ENCODE data around the gene CCDC70. TPM values are rescaled to one million over a fixed set of nuclear protein-coding genes. Genes with fewer than 3 reads are reported as not detected.
"Not testable (repeated sequence)": the region's sequence is repeated elsewhere in the genome, so short reads cannot be mapped to it uniquely, and the experiment has no call there.

Gene CCDC70
- total RNA-seq, 1 experiment from 2014 or later = not detected

DNA sequence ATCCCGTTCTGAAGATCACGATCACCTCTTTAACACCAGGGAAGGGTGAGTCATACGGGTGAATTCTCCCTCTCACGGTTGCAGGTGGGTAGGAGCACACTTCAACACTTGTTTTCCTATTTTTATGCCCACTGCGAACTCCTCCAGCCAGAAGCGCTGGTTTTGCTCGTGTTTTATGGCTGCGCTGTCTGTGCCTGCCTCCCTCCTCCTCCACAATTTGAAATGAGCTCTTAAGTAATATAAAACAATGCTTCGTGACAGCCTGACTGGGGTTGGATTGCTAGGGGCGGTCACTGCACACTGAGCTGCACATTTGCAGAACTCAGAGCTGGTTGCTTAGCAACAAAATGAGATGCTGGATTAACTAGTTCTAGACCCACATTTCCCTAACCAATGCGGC is 12.9 kb downstream of the CCDC70 start:
- Histone ChIP-seq H3K4me3 (no peak overlapping the region), H3K9me3 (no peaks in the 10 kb centered on the region), H3K27me3 (no peaks in the 10 kb centered on the region), H3K36me3 (no peaks in the 10 kb centered on the region)
- no peak for DNase-seq

DNA sequence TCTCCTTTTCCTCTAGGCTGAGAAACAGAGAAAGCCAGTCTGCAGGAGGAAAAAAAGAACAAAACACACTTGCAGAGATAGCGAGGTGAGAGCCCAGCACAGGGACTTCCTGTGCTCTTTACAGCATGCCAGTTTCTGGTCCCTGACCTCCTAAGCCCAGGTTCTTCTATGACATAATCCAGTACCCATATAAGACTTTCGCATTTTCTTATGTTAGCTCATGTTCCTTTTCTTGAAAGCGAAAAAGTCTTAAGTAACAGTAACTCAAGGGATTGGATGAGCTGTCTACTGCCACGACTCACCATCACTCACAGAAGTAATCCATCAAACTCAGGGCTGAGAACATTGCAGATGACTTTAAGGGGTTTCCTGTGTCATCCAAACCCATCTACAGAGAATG is 17.4 kb downstream of the CCDC70 start:
- no peaks in the 10 kb centered on the region for H3K36me3 ChIP-seq
- no peaks in the 10 kb centered on the region for H3K9me3 ChIP-seq

DNA sequence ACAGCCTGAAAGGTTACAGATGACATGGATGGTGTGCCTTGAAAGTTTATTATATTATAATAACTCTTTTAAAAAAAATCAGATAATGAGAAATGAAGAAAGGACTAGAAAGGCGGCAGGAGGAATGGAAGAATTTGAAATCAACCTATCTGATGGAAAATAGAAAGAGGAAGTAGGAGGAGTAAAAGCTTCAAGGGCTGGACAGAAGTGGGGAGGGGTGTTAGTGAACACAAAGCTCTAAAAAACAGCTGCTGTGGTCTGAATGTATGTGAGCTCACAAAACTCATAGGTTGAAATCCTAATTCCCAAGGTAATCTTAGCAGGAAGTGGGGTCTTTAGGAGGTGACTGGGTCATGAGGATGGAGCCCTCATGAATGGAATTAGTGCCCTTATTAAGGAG is 19.5 kb downstream of the CCDC70 start:
- Histone ChIP-seq H3K9me3 (no peaks in the 10 kb centered on the region), H3K36me3 (no peaks in the 10 kb centered on the region), H3K4me3 (no peak overlapping the region), H3K27me3 (no peaks in the 10 kb centered on the region)
- no peak for DNase-seq

More for the DNA sequence above, 17.4 kb downstream of the CCDC70 start:
- no peak for DNase-seq
- Histone ChIP-seq H3K4me3 (no peak overlapping the region), H3K27me3 (no peaks in the 10 kb centered on the region)

DNA sequence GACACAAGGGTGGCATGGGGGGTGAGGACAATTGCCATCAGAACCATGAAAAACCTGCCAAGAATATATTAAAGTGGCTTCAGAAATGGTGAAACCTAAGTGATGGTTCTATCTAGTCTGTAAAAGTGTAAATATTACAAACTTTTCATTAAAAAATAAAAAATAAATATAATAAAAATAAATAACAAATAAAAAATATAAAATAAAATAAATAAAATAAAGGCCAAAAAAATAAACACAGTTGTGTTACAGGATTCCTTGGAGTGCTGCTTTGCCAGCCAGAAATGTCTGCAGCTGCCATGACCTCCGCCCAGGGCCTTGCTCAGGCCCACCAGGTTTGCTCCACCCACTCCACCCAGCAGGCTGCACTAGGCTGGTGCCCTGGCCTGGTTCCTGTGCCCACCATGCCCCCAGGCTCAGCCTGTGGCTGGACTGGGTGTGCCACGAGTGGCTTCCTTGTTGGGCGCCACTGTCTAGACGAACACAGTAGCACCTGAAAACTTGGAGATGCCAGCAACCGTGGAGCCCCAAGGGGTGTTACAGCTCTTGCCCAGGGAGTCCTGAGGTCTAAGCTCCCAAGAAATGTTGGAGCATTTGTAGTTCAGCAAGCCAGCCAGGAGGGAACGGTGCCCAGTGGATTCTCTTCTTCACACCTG is 20.9 kb downstream of the CCDC70 start:
- Histone ChIP-seq H3K9me3 (no peaks in the 10 kb centered on the region), H3K36me3 (no peaks in the 10 kb centered on the region), H3K4me3 (no peak overlapping the region), H3K27me3 (no peaks in the 10 kb centered on the region)
- DNase-seq = no peak

DNA sequence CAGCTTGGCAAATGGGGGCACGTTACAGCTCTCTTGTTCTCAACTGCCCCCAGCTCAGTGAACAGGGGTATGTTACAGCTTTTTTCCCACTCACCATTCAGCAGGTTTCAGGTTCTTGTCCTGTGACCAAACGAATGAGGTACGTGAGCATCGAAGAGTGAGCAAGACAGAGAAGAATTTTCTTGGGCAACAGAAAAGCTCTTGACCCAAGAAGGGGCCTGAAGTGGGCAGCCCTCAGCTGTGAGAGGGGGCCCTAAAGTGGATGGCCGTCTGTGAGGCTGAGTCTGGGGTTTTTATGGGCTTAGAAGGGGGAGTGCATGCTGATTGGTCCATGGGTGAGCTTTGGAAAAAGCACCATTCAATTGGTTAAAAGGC is 21.4 kb downstream of the CCDC70 start:
- H3K4me3 ChIP-seq = no peak overlapping the region
- DNase-seq = no peak
- no peaks in the 10 kb centered on the region for H3K36me3 ChIP-seq

DNA sequence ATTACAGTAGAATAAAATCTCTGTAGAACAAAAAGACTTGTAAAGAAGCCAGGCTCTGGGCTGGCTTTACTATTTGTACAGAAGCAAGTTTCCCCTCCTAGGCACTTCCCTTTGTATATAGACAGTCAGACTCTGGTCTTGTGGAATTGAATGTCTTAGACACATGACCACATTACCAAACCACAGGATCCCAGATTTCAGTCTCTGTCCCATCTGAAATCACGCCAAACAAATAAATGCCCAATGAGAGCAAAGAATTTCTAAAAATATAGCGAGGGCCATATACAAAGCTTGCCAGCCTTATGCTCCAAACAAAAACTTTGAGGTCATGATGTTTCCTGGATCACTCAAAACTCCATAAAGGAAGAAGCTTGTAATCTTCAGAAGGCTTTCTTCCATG is 23.9 kb downstream of the CCDC70 start:
- no peak overlapping the region for H3K4me3 ChIP-seq
- H3K36me3 ChIP-seq = no peaks in the 10 kb centered on the region
- DNase-seq = no peak
- no peaks in the 10 kb centered on the region for H3K9me3 ChIP-seq
- no peaks in the 10 kb centered on the region for H3K27me3 ChIP-seq

More for the DNA sequence above, 21.4 kb downstream of the CCDC70 start:
- Histone ChIP-seq H3K27me3 (no peaks in the 10 kb centered on the region), H3K9me3 (no peaks in the 10 kb centered on the region)

DNA sequence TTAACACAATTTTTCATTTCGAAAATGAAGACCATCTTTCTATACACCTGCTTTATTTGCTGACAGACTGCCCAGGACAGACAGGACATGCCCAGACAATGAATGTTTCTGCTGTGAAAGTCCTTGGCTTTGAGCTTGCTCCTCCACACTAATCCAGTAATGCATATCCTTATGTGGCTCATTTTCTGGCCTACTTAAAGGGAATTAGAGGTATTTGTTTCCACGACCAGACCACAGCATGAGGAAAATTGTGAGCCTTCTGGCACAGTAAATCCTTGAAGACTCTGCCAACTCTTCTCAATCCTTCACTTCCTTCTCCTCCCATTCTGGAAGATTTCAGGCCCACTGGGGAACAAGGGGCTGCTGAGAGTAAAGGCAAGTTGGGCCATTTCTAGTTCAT is 25.7 kb downstream of the CCDC70 start:
- no peaks in the 10 kb centered on the region for H3K9me3 ChIP-seq
- H3K36me3 ChIP-seq = no peaks in the 10 kb centered on the region
- no peak for DNase-seq
- H3K27me3 ChIP-seq = no peaks in the 10 kb centered on the region
- no peak overlapping the region for H3K4me3 ChIP-seq

DNA sequence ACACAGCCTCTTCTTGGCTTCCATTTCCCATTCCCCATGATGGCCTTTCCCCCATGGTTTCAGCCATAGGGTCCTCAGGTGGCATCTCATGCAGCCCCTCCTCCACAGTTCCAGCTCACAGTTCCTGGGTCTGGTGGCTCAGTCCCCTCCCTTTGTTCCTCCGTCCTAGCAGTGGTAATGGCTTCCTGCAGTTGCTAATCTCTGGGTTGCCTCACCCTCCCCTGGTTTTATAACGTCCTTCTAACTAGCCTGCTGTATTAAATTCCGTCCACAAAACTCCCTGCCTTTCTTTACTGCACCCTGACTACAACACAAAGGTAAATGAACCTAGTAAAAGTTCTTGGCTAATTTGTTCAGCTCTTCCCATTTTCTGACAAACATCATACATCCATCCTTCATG is 30.9 kb downstream of the CCDC70 start:
- Histone ChIP-seq H3K9me3 (no peaks in the 10 kb centered on the region), H3K27me3 (no peaks in the 10 kb centered on the region), H3K36me3 (no peaks in the 10 kb centered on the region), H3K4me3 (no peak overlapping the region)
- no peak for DNase-seq

DNA sequence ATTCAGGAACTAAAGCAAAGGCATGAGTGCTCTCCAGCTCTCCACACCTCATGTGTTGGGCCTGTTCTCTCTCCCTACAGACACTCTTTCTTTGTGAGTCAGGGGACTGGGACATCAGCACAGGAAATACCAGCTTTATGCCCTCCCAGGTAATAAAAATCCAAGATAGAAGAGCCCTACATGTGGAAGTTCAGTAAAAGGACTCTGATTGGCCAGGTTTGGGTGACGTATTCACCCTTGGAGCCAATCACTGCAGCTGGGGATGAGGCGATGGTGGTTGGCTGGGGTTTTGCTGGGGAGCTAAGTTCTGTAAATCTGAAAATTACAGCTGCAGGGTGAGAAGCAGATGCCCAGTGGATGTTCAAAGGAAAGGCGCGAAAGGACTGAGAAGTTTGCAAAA is 32.5 kb downstream of the CCDC70 start:
- H3K36me3 ChIP-seq = no peaks in the 10 kb centered on the region
- H3K27me3 ChIP-seq = no peaks in the 10 kb centered on the region
- DNase-seq = no peak
- H3K4me3 ChIP-seq = no peak overlapping the region
- H3K9me3 ChIP-seq = no peaks in the 10 kb centered on the region

DNA sequence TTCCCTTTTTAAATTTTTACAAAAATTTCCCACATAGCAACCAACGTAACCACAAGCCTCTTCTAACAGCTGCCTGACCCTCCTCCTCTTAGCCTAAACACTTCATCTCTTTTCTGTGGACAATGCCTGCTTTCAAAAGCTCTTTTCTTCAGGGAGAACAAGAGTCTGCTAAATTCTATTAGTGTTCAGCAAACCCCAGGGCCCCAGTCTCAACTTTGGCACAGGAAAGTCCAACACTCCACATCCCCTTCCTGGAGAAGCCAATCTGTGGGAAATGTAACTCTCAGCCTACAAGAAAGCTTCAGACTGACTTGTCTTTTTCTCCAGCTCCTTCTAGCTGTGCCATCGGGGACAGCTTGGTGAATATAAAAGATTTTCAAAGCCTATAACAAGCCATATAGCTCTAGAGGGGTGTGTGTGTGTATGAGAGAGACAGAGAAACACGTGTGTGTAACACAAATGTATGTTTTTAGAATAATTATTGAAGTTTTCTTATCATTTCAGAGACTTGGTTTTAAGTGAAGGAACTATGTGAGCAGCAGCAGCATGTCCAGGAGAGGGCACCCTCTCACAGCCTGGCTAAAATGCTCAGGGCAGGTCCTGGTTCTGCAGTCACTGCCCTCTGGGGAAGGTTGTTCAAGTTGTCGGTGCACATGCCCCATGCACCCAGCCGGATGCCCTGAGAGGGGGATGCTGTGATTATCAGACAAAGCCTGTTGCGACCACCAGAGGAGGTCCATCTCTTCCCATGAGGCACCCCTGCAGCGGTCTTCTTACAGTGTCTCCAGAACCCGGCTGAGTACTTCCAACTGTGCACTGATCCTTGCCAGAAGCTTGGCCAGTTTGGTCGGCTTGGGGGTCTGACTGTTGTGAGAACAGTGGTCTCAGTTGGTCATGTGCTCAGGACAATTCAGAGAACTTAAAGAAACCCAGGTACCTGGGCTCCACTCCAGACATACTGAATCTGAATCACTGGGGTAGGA is 34.4 kb downstream of the CCDC70 start:
- Histone ChIP-seq H3K27me3 (peaks cover 6% of the 10 kb centered on the region; the same call in 1 of the 2 replicates), H3K4me3 (no peak overlapping the region), H3K9me3 (no peaks in the 10 kb centered on the region), H3K36me3 (no peaks in the 10 kb centered on the region)
- peak; percentile 42 for DNase-seq

DNA sequence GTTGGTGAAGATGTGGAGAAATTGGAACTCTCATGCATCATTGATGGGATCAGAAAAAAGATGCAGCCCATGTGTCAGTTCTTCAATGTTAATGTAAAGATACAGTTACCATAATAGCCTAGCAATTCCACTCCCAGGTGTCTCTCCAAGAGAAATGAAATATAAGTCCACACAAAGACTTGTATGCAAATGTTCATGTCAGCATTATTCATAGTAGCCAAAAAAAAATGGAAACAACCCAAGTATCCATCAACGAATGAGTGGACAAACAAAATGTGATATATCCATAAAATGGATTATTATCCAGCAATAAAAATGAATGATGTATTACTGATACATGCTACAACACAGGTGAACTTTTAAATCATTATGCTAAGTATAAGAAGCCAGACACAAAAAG is 38.7 kb downstream of the CCDC70 start:
- Histone ChIP-seq H3K27me3 (peaks cover 6% of the 10 kb centered on the region; the same call in 1 of the 2 replicates), H3K36me3 (no peaks in the 10 kb centered on the region), H3K4me3 (no peak overlapping the region), H3K9me3 (no peaks in the 10 kb centered on the region)
- no peak for DNase-seq

DNA sequence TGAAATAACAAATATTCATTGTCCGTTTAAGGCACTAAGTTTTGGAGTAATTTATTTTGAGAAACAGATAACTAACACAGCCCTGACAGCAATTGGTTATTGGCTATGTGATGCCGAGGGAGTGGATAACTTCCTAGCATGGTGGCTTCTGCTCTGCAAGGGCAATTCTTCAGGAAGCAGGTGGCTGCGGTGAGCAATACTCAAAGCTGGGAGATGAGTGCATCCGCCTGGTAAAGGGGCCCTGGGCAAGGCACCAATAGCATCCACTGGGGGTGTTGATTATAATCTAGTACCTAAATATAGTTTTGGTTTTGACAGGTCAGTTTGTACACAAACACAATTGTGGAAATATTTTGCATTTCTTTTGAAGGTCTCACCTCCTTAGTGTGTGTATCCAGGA is 41.0 kb downstream of the CCDC70 start:
- Histone ChIP-seq H3K9me3 (no peaks in the 10 kb centered on the region), H3K27me3 (peaks cover 6% of the 10 kb centered on the region; the same call in 1 of the 2 replicates)

DNA sequence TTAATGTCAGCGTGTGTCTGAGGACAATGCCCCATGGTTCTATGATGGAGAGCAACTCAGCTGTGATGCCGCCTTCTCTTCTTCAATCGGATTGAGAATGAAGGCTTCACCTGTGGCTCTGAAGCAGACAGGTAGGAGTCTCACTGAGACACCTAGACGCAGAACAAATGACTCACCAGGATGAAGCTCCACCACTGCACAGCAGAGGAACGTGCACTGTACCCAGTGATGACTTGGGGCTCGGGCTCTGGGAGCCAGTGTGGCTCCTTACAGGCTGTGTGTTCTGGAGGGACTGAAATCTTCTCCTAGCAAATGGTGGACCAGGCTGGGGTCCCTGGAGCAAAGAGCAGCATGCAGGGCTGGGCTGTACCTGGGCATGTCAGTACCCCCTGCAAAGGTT is 44.0 kb downstream of the CCDC70 start:
- DNase-seq = no peak

More for the DNA sequence above, 41.0 kb downstream of the CCDC70 start:
- Histone ChIP-seq H3K4me3 (no peak overlapping the region), H3K36me3 (no peaks in the 10 kb centered on the region)
- no peak for DNase-seq

DNA sequence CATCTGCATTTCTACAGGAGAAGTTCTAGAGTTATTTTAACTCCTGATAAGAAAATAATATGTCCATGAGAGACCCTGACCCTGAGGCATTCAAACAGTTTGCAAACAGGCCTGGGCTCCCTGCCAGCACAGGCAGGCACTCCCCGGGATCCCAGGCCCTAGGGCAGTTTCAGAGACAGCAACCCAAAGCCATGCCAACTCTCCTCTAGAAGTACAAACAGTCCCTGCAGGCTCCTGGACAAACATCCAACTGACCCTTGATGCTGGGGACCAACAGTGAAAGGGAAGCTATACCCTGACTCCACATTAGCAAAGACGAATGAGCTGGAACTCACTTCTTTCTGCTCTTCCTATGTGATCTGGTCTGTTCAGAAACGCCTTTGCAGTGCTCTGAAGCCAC is 44.8 kb downstream of the CCDC70 start:
- Histone ChIP-seq H3K4me3 (no peak overlapping the region), H3K27me3 (no peaks in the 10 kb centered on the region; the same call in 1 of the 2 replicates), H3K9me3 (no peaks in the 10 kb centered on the region), H3K36me3 (no peaks in the 10 kb centered on the region)
- no peak for DNase-seq

More for the DNA sequence above, 44.0 kb downstream of the CCDC70 start:
- no peaks in the 10 kb centered on the region for H3K9me3 ChIP-seq
- no peaks in the 10 kb centered on the region; the same call in 1 of the 2 replicates for H3K27me3 ChIP-seq
- H3K36me3 ChIP-seq = no peaks in the 10 kb centered on the region
- H3K4me3 ChIP-seq = no peak overlapping the region

DNA sequence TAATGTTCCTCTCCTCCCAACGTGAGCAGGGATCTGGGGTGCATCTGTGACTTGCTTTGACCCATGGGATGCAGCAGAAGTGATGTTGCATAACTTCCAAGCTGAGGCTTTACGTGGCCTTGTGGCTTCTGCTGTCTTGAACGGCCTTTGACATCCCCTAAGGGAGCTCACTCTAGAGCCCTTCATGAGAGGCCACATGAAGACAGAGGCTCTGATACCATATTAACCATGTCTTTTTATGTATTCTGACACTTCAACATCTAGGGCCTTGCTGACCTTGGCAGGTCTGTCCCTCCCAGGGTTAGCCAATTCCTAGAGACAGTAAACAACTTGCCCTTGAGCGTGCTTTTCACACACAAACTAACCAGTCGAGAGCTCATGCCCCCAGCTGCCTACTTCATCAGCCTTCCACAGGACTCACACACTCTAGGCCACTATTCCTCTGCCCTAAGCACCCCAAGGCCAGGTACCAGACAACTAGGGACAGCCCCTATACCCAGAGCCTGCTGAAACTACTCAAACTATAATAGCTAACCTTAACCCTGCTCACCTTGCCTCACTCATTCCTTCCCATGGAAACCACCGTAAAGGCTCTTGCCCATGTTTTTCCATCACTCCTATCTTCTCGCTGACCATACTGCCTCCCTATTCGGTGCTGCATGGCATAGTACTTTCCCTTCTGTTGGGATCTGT is 45.4 kb downstream of the CCDC70 start:
- DNase-seq = no peak
- Histone ChIP-seq H3K27me3 (no peaks in the 10 kb centered on the region; the same call in 1 of the 2 replicates), H3K36me3 (no peaks in the 10 kb centered on the region), H3K4me3 (no peak overlapping the region), H3K9me3 (no peaks in the 10 kb centered on the region)

DNA sequence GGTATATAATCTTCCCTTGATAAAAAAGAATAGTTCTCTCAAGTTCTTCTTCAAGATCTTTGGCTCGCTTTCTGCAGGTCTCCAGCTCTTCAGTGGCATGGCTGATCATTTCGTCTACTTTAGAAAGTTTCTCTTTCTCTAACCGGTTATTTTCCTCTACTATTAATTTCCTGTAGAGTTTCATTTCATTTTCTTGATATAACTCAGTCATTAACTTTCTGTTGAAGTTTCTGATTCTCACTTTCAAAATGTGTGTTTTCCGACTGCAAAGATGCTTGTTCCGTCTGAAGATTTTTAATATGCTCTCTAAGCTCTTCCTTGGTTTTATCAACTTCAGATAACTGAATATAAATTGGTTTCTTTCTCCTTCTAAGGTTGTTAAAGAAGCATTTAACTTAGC is 47.5 kb downstream of the CCDC70 start:
- H3K9me3 ChIP-seq, H3K4me3 ChIP-seq, H3K36me3 ChIP-seq, H3K27me3 ChIP-seq, DNase-seq: not testable (repeated sequence)

DNA sequence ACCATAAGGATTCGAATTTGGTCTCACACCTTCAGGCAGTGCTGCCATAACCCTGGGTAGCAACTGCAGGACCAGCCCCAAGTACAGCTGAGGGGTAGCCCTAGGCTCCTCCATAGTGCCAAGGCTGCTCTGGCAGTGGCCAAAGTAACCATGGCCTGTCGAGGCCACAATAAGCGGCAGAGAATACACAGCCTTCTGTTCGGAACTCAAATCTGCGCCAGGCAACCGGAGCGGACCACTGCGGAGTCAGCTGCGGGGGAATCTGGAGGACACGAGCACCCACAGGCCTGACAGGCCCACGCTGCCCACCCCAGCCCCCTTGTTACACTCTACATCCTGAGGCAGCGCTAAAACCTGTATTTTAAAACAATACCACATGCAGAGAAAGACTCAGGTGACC is 48.7 kb downstream of the CCDC70 start:
- H3K27me3 ChIP-seq = no peaks in the 10 kb centered on the region; the same call in 1 of the 2 replicates
- H3K36me3 ChIP-seq = no peaks in the 10 kb centered on the region
- no peak for DNase-seq
- H3K4me3 ChIP-seq = no peak overlapping the region
- H3K9me3 ChIP-seq = no peaks in the 10 kb centered on the region
